NCI-H2107 treated with DMSO at 0.1 percent for 48 hours (cell line): ENCODE results near the gene FRMPD2.
"Not testable (repeated sequence)": the region's sequence is repeated elsewhere in the genome, so short reads cannot be mapped to it uniquely, and the experiment has no call there.

Experiments
- DNase-seq: peaks from one replicate; lab custom pipeline; 2025; ENCODE audit not compliant: unreplicated experiment; lab: John Stamatoyannopoulos, UW

The FRMPD2 gene

GRCh38 chr10:48206482-48207250, 67.8 kb downstream of the FRMPD2 start:
- no peak for DNase-seq

GRCh38 chr10:48205918-48206317, 68.6 kb downstream of the FRMPD2 start:
- DNase-seq = no peak

DNA sequence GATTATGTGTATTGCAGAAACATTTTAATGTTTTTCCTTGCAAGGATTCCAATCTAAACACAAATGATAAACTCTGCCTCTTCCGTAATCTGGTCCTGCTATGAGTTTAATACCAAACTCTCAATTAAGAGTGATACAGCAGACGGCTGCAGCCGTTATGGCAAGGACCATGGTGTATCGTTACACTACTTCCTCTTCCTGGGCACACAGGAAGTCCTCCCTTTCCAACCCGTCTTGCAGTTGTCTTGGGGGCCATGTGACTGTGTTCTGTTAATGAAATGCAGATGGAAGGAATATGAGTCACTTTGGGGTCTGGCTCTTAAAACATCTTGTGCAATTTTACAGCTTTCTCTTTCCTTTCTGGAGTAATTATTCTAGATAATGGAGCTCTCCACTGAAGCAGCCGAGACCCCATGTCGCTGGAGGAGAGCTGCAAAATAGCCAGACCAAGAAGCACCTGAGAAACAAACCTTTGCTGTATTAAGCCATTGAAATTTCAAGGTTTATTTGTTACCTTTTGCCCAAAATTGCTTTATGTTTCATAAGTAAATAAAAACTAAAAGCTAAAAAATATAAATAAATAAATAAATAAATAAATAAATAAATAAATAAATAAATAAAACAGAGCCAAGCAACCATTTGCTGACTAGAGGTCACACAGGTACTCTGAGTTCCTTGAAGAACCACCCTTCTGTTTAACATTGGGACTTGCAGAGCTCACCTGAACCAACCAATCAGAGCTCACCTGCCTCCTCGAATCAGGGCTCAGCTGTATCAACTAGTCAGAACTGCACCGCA, 74.7 kb downstream of the FRMPD2 start:
- DNase-seq = no peak

DNA sequence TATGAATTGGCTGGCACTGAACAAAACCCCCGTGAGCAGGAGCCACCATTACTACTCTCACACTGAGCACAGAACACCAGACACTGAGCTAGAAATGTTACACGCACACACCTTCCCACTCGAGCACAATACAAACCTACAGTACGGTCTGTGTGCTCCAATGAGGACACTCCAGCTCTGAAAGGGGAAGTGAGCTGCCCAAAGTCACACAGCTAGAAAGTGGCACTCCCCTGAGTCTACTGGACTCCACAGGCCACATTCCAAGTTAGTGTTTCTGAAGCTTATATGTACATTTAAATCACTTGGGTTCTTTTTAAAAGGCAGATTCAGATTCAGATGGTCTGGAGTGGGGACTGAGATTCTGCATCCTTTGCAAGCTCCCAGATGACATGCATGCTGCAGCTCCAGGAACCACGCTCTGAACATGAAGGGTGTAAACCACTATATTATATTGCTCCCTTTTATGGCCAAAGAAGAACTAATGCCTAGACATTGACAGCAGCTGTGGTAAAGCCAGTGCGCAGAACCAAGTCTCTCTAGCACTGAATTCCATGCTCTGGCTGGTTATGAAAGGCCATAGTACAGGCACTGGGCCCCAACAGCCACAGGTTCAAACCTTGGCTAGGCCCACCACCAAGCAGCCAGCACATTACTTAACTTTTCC, 77.1 kb downstream of the FRMPD2 start:
- no peak for DNase-seq

DNA sequence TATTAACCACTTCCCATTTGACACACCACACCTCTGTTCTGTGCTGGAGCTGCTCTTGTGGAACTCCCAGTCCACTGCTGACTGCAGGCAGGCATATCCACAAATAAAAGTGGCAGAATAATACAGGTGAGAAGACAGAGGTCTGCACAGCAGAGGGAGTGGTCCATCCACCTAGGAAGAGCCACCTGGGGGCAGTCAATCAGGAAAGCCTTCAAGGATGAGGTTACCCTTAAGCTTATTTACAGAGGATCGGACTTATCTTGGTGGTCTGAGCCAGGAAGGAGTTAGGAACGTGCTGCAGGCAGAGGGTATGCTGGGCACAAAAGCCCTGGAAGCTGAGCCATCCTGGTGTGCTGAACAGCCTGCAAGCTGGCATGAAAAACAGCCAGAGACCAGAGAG, 78.7 kb downstream of the FRMPD2 start:
- no peak for DNase-seq

GRCh38 chr10:48194830-48195229, 79.7 kb downstream of the FRMPD2 start:
- DNase-seq = no peak

DNA sequence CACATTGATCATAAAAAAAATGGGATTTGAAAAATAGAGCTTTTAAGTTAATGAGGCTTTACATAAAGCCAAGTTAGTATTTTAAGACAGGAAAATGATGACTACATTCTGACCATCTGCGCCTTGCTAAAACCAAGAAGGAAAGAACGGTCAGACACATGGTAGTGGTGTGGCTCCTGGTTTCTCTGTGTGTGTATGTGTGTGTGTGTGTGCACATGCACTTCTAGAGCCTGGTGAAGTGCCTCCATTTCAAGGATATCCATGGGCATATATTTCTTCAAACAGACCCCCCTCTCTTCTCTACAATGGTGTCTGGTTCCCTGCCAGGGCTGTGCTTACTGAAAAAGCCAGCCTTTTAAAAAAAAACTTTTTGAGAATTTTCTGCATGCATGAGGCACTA, 80.9 kb downstream of the FRMPD2 start:
- DNase-seq = no peak

DNA sequence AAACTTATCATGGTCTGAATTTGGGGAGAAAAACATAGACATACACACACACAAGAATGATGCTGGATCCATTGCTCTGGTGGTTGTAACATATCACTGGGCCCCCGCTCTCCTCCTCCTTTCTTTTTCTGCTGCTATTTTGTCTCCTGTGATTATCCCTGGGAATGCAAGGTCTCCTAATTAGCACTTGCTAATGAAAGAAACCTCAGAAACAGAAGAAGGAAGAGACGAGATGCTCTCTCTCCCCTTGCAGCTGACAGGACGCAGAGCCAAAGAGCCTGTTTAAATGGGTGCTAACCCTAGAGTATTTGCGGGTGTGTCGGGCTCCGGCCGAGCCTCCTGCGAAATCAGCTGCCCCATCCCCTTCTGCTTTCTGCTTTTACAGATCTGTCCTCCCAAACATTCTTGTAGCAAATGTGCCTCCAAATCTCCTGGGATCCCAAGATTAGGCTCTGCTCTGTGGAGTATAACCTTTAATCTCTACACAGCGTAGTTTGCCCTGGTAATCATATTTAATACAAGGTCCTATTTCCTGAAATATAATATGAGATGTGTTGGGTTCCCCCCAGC, 81.5 kb downstream of the FRMPD2 start:
- DNase-seq = no peak

- no peak for DNase-seq
These were observed 86.6 kb downstream of the FRMPD2 start for GRCh38 chr10:48187713-48188485.

DNA sequence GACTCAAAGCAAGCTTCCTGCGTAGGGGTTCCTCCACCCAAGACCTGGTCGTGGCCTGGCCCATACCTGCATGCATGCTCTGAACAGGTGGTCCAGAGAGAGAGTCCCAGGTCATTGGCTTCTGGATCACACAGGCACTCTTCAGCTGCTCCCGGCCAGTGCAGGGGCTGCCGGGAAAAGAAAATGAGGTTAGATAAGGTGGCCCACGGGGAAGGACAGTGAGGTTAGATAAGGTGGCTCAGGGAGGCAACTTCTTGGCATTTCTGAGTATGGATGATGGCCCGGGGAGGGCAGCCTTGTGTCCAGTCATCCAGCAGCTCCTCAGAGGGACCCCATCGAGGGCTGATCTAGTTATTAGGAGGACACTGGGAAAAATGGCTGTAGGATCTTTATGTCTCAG, 87.4 kb downstream of the FRMPD2 start:
- DNase-seq = no peak

- not testable (repeated sequence) for DNase-seq
These were observed 88.2 kb downstream of the FRMPD2 start for GRCh38 chr10:48186264-48186804.

DNA sequence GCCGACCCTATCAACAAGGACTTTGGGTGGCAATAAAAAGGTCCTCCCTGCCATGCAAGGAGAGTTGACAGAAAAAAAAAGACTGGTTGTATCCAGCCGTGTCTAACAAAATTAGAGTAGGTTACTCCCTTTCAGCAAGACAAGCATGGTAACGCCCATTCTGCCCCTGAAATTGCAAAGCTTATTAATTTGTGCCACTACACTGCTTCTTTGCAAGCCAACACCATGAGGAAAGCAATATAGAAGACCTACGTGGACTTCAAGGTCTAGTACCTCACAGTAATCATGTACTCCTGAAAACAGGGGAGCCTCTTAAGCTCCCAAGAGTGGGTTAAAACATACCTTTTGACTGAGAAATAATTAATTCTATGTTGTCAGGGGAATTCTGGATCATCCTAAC, 90.3 kb downstream of the FRMPD2 start:
- DNase-seq = no peak

- not testable (repeated sequence) for DNase-seq
These were observed 101.8 kb downstream of the FRMPD2 start for GRCh38 chr10:48172715-48173114.

DNA sequence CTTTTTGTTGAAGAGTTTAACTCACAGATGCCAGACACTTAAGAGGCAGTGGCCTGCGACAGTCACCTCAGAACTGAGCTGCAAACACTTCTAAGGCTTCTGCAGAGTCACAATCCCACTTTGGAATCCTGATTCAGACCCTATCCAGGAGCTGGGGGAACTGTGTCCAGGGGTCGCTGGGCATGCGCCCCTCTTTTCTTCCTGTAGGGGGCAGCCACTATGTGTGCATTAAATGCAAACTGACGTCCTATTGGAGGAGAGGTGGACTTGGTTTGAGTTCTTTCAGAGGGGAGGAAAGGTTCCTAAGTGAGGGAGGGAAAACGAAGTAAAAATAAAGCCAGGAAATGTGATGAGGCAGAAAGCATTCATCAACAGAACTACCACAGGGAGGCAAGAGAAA, 113.8 kb downstream of the FRMPD2 start:
- not testable (repeated sequence) for DNase-seq

- not testable (repeated sequence) for DNase-seq
These were observed 114.3 kb downstream of the FRMPD2 start for GRCh38 chr10:48160163-48160562.

- DNase-seq = not testable (repeated sequence)
These were observed 120.0 kb downstream of the FRMPD2 start for GRCh38 chr10:48154211-48155140.

DNA sequence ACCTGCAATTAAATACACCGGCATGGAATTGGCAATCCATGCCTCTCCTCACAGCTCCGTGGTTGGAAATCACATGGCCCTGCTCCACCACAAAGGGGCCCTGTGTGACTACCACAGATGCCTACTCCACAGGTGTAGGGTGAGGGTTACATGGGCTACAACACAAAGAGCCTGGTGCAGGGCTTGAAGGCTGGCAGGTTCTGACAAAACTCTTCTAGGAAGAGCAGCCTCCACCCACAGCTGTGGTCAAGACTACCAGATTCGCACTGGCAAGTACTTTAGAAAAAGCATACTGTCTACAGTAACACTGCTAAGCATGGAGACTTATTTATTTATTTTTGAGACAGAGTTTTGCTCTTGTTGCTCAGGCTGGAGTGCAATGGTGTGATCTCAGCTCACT, 126.9 kb downstream of the FRMPD2 start:
- DNase-seq = not testable (repeated sequence)

- not testable (repeated sequence) for DNase-seq
These were observed 130.5 kb downstream of the FRMPD2 start for GRCh38 chr10:48143721-48144642.
